NT2/D1 (cell line): ENCODE measurements around the gene MRPL21.

Experiments
- SUZ12 ChIP-seq: IDR thresholded peaks from 2 replicates; pipeline ENCODE4 v1.6.1; 2011; ENCODE audit not compliant: insufficient read length, insufficient read depth; ENCODE audit errors: extremely low read depth
- YY1 ChIP-seq: IDR thresholded peaks from 2 replicates; pipeline ENCODE4 v1.6.1; 2011; ENCODE audit not compliant: insufficient read length, insufficient read depth
- ZNF274 ChIP-seq: IDR thresholded peaks from 2 replicates; pipeline ENCODE4 v1.6.1; 2011; ENCODE audit warnings: mild to moderate bottlenecking, low read depth, low read length

- no peak for TF ChIP-seq YY1
- no peak for TF ChIP-seq SUZ12
- no peak for TF ChIP-seq ZNF274
Observed at GRCh38 chr11:68878022-68878421, 25.6 kb downstream of the MRPL21 start.
